NOMO-1 (cell line): Measurements from ENCODE around the gene TTLL5.

Experiments
- DNase-seq, 2 experiments: peaks; one replicate each; lab custom pipeline; 2025; ENCODE audit not compliant: unreplicated experiment in 2 of 2; lab: John Stamatoyannopoulos, UW

TTLL5 gene

DNA sequence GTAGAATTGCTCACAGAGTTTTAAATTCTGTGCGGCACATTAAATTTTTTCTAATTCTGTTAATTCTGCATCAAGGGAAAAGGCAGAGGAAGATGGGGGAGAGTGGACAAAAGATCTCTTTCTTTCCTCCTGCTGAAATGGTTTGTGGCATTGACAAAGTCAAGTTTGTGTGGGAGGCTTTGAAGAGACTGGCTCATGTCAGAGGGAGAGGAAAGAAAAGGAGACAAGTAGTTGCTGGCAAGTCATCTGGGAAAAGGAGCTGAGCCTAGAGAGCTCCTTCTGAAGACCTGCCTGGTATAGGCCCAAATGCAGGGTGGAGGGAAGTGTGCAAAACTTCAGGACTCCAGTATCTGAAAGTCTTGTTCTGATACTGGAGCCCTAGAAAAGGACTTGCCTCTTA is 36.3 kb downstream of the TTLL5 start:
- no peak for DNase-seq

DNA sequence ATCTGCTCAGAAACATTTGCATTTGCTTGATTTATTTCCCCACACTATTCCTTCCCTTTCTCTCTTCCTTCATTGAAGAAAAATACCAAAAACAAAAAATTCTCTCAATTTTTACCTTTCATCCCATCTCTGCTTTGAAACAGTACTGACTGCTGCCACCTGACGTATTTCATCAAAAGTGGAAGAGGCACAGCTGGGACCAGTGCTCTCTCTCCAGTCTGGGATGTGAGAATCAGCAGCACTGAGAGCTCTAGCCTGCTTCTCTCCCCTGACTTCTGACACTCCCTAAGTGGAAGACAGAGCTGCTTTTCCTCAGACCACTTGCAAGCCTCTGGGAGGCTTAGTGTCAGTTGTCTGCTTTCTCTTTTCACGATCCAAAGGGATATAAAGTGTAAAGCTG is 36.9 kb downstream of the TTLL5 start:
- no peak for DNase-seq

DNA sequence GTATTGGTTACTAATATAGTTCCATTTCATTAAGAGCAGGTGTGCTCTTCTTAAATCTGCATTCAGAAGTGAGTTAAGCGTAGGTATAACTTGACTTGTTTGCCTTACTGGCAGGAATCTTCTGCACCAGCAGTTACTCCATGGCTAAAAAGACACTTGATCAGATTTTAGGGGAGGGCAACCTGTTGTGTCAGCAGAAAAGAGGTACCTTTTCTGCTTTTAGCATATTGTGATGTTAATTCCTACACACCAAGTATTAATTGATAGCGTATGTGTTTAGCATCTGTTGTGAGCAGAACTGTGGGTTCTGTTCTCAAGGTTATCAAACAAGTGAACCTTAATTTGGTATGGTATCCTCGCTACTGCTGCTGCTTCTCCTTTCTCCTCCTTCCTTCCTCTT is 38.3 kb downstream of the TTLL5 start:
- DNase-seq = peak in 1 of 2 experiments; percentile 13

DNA sequence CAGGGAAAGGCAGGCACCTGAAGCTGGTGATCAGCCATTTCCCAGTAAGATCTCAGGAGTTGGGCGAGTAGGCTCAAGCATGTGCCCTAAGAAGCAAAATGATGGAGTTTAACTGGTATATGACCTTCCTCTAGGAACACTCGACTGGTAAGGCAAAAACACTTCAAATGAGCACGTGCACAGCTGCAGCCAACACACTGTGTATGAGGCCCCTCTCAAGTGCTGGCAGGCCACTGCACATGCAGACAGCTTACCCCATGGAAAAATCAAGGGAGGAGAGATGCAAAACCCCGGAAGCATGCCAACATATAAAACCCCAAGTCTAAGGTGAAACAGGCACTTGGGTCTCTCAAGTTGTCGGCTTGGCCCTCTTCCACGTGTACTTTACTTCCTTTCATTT is 39.2 kb downstream of the TTLL5 start:
- no peak for DNase-seq

DNA sequence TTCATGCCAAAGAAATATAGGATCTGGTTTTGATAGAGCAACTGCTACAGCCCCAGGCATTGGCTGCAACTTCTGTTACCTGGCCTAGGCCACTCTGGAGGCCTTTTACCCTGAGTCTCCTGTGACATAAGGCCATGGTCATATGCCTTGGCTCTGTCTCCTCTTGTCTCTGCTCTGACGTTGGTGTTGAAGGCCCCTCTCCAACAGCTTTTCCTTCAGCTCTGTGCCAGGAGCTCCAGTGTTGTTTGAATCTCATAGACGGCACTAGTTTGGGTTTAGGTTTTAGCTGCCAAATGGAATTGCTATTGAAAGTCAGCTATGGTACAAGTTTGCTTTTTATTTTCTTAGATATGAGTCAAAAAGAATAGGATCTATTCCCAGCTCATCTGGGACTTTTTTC is 41.1 kb downstream of the TTLL5 start:
- DNase-seq = no peak

DNA sequence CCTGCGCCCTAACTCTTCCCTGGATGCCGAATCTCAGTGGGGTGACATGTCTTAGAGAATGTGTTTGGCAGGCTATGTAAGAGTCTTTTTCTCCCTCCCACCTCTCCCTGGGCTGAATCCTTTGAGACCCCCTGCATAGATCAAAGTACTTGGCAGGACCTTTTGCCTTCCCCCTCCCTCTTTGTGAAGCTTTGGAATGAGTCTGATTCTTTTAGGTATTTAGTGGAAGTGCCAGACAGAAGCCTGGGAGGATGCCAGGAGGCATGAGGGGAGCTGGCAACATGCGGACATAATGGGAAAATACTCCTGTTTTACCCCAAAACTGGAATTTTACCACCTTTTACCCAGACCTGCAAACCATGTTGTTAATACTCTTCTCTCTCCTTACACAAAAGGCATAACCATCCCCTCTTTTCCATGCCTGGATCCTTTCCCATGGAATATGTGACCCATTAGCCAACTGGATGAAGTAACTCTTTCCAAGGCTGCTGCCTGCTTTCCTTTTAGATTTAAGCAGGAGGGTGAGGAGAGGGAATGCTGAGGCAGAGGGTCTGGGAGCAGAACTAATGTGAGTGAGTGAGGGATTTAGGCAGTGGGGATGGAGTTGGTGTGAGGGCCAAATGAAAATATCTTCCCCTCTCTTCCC is 41.7 kb downstream of the TTLL5 start:
- DNase-seq = no peak

DNA sequence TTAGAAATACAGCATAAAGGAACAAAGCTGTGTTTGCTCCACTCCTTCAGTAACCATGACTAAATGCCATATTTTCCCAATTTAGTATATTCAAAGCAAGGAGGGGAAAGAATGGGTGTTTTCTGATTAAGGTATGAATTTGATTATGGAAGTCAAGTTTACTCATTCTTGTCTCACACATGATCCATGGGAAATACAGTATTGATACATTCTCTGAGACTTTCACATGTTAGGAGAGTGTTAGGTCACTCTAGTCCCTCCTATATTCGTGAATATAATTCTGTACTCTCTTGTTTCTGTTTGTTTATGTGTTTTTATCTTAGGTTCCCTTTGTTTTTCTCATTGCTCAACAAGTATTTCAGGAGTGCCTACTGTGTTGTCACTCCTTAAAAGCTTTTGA is 42.4 kb downstream of the TTLL5 start:
- no peak for DNase-seq

DNA sequence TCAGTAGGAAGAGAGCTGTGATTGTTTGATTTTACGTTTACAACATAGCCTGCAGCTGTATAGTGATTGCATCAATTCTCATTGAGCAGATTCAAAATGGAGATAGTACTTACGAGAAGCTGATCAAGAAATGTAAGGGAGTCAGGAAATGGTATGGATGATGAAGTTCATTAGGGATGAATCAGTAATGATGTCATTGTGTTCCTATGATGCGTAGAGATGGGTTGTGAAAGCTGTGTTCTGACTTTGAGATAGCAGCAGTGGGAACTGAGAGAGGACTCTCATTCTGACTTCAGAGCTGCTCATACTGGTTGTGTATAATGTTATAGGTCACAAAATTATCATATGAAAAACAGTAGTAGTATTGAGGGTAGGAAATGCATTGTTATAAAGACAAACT is 44.0 kb downstream of the TTLL5 start:
- no peak for DNase-seq

DNA sequence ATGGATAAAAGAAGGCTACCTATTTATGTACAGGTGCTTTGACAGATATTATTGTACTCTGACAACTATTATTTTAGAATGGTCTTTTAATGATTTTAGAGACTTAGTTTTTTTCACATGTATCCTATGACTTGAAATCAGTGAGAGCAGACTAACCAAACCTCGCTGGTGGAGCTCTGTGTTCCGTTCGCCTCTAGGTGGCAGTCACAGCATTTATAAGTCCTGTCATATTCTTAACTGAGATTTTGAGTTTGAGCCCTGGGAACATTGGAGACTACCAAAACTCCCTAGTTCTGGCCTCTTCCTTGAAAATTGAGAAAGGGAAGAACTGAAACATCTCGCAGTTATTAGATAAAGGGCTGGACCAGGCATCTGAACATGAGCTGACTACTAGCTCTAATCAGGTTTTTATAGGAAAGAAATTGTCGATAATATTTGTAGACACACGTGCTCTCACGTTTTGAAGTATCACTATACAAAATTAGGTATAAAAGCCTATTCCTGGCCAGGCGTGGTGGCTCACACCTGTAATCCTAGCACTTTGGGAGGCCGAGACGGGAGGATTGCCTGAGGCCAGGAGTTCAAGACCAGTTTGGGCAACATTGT is 48.3 kb downstream of the TTLL5 start:
- DNase-seq = peak; percentile 18 to 63

DNA sequence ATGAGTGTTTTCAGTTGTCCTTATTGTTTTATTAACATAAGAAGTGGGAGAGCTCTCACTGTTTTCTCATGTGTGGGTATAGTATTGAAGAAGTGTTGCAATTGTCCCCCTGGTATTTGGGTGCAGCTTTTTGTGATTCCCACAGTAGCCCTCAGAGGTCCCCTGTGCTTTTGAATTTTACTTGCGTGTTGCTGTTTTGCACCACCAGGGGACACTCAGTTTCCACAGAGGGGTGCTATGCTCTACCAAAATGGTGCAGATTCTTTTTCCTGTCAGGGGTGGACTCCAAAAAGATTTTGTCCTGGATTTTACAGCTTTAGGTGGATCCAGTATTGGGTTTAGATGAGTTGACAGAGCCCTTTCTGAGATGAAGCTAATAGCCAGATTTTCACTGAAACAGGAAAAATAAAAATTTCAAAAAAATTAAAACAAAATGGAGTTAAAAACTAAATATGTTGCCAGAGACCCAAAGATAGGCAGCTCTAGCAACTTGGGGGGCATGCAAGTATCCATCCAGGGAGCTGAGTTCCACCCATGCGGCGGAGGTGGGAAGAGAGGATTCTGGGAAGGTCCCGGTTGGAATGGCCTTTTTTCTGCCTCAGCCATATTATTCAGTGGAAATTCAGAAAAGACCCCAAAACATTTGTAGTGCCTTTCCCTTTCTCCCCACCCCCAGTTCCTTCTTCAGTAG is 50.2 kb downstream of the TTLL5 start:
- no peak for DNase-seq

DNA sequence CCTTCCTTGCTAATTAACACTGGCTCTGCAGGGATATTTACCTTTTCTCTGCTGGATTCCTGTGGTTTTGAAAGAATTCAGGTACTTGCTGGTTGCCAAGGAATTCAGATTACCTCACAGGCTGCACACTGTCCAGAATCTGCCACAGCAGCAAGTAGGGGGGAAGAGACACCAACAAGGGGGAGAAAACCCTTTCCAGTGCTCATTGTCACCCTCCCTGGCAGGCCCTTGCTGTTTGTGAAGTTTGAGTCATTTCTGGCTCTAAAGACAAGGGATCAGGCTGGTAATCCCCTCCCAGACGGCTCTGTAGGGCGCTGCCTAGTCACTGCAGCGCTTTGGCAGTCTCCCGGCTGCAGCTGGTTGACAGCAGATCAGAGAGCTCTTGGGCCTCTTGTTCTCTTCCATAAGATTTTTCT is 50.8 kb downstream of the TTLL5 start:
- DNase-seq = no peak

DNA sequence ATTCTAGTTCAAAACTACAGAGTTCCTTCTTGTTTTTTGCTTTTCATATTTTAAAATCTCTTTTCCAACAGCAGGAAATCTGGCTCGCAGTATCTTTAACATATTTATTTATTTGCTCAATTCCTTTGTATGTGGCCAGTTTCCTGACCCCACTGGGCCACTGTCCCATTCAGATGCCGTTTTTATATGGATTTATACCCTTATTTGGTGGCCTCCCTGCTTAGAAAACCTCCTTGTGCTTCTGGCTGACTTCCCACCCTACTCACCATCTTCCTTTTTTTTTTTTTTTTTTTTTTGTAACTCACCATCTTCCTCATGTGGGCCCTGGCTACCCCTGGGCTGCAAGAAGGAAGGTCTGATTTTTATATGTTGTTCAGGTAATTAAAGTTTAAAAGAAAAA is 53.9 kb downstream of the TTLL5 start:
- no peak for DNase-seq

DNA sequence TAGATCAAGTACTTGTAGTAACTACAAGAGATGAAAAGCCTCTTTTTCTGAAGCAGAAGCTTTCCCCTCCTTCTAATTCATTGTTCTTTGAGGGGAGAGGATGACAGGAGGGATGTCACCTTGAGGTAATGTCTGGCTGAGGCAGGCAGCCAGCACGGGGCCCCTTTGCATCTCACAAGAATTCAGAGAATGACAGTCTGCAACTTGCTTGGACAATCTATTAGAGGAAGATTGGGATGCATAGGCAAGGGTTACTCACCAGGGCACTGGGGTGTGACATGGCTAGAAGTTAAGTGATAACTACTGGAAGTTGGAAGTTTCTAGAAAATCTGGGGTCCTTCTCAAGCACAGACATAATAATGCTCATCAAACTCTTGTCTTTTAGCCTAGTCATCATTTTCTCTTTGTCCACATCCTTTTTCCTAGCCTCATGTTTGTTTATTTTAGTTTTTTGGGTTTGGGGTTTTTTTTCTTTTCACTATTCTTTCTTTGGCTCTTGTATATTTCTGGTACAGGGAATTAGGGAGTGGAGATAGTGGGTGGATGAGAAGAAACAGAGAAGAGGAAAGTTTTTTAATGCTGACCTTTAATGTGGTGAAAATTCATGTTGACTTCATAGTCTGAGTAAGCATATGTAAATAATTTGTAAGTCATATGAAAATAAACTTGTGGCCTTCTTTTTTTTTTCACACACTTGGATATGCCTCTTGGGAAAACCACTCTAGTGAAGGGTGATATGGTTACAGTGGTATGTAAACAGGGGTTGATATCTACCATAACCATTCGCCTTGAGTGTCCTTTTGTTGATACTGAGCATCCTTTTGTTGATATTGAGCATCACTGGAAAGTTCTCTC is 55.1 kb downstream of the TTLL5 start:
- no peak for DNase-seq

DNA sequence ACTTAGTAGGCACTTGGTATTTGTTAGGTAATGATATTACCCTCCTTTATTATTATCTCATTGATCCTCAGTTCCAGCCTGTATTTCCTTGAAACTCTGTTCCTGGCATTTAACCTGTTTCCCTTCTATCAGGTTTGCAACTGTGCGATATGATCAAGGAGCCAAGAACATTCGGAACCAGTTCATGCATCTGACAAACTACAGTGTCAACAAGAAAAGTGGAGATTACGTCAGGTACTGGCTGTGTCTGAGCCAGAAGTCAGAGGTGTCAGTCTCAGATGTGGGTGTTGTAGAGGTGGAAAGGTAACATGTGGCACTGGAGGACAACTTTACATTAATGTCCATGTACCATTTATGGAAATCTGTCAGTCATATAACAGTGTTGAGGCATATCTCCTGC is 56.7 kb downstream of the TTLL5 start:
- no peak for DNase-seq

DNA sequence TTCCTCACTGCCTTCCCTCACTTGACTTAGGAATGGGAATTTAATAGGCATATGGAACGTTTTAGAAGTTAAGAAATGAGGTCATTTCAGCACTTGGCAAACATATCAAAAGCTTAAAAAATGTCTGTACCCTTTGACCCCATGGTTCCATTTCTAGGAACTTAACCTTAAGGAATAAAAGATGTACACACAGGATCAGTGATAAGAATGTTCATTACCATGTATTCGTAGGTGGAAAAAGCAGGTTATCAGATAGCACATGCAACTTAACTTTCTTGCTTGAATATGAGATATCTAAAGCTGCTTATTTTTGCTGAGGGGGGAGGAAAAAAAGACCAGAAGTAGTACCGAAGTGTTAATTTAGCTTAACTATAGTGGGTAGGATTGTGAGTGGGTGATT is 57.2 kb downstream of the TTLL5 start:
- no peak for DNase-seq

DNA sequence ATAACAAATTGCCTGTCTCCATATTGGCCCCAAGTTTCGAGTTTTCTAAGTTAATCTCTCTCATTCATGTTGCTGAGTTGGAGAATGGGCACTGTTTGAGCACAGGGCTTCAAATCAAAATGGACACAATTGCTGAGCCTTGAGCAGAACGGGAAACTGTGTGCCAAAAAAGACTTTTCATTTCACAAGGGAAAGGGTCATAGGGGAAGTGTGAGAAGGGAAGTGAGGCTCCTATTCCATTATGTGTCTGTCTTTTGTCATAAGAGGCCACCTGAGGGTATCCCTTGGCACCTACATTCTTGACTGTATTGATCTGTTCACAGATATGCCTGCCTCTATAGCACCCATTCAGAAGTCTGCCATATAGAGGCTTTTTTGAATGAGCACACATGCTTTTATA is 59.1 kb downstream of the TTLL5 start:
- peak in 1 of 2 experiments; percentile 23 for DNase-seq

DNA sequence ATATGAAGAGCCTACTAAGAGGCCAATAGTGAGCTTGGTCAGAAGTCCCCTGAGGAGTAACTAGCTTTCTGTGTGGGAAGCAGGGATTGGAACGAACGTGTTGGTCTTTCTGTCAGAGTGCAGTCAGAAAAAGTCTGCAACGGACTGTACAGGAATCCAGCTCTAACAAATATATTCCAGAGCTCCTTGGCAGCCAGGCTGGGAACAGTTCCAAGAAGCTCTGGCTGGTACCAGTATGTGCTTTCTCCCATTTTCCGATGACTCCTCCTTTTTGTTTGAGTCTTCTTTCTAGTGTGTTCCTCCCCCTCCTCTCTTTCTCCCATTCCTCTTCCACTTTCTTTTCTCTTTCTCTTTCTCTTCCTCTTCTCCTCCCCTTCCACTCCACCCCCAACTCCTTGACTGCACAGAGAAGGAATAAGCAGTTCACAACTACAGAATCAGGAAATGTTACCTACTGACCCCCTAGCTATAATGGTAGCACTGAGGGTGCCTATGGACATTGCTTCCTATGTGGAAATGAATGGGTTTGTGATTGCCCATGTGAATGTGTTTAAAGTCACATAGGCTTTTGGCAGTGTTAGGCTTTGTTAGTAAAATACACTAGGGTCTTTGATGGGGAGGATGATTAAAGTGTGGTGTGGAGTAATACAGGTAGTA is 59.9 kb downstream of the TTLL5 start:
- DNase-seq = no peak

DNA sequence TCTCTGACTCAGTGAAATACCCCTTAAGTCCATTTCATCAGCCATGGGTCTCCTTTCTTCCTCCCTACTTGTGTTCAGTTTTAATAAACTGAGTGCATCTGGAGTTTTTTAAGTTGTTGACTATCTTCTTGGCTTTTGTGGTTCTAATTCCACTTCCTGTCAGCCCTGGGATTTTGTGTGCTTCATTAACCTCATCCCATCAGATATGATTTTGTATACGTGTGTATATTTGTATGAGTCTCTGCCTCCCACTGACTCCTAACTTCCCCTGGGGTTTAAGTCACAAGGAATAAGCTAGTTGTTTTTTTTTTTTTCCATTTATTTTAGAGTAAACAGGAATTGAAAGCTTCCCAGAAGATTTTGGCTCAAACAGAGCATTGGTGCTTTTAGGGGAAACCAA is 62.7 kb downstream of the TTLL5 start:
- DNase-seq = no peak

DNA sequence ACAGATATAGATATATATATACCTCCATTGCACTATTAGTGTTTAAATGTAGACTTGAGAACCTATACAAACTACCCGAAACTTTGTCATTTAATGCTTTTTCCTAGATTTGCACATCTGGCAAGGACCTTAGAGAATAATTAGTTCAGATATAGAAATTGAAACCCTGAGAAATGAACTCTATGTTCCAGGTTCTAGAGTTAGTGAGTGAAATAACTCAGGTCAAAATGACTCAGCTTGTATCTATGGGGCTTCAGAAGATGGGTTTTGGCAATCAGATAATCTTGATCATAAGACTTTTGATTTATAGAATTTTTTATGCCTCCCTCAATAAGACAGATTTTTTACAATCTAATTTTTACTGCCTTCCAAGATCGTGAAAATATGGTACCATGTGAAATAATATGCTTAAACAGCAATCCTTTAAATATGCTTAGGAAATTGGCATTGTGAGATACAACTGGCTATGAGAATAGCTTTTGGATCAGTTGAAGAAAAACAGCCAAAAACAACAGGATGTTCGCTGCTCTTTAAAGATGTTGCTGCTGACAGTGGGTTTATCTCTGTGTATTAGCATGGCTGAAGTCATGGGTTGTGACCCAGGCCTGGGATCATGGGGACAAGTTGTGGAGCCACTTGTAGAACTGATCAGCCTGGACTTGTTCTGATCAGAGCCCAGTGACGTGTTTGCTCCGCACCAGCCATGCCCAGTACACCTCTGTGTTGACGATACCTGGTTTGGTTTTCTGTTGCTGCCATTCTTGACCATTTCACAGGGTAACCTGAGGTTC is 63.6 kb downstream of the TTLL5 start:
- DNase-seq = no peak

DNA sequence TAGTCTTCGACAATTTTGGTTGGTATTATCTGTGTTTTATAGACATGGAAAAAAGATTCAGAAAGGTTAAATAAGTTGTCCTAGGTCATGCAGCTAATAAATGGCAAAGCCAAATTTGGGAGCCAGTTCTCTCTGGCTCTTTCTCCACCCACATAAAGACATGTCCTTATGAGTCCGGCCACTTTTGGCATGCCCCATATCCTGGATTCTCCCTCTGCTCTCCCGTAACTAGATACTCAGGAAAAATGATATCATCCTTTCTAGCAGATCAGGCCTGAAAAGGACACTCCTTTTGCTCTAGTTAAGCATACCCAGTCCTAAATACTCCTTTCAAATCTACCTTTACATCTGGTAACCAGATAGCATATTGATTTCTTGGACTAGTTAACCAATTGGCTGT is 64.4 kb downstream of the TTLL5 start:
- no peak for DNase-seq
